Measurements from ENCODE around the gene GRIN2C.

- no peak for TF ChIP-seq POLR2AphosphoS5 (IDR thresholded peaks at IDR 0.05)
- TF ChIP-seq POLR2A (IDR thresholded peaks at IDR 0.05; ENCODE audit: low read depth) = no peak
- TF ChIP-seq, protein P1, sequence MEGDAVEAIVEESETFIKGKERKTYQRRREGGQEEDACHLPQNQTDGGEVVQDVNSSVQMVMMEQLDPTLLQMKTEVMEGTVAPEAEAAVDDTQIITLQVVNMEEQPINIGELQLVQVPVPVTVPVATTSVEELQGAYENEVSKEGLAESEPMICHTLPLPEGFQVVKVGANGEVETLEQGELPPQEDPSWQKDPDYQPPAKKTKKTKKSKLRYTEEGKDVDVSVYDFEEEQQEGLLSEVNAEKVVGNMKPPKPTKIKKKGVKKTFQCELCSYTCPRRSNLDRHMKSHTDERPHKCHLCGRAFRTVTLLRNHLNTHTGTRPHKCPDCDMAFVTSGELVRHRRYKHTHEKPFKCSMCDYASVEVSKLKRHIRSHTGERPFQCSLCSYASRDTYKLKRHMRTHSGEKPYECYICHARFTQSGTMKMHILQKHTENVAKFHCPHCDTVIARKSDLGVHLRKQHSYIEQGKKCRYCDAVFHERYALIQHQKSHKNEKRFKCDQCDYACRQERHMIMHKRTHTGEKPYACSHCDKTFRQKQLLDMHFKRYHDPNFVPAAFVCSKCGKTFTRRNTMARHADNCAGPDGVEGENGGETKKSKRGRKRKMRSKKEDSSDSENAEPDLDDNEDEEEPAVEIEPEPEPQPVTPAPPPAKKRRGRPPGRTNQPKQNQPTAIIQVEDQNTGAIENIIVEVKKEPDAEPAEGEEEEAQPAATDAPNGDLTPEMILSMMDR (IDR thresholded peaks at IDR 0.05) = no peak
- no peak for TF ChIP-seq EP300 (IDR thresholded peaks at IDR 0.05)
Measured at GRCh38 chr17:74864297-74864865, 4.7 kb upstream of the GRIN2C start.

Measured in esophagus muscularis mucosa (tissue), 4 donors.